Psoas muscle (tissue), 8 donors: ENCODE measurements around the gene MRPS14. TPM values are rescaled to one million over a fixed set of nuclear protein-coding genes. Genes with fewer than 3 reads are reported as not detected.

ENCODE experiments used
- ATAC-seq, 4 donors: fragments of 200-7000 bp; cut with Tn5 transposase; one replicate each; pipeline ENCODE4 v1.9.1; 2020; ENCODE audit warnings: moderate library complexity in 3 of 4, mild to moderate bottlenecking in 2 of 4
- DNase-seq, 2 donors: peaks; one replicate each; pipeline ENCODE4 v3.0.0-alpha.2; 2020
- H3K27ac ChIP-seq: fragments of 200-600 bp; one replicate; pipeline ENCODE4 v1.8.0; 2022
- H3K27me3 ChIP-seq, 3 donors: fragments of 200-600 bp in 1 of 3; one replicate each; pipeline versions ENCODE4 v1.6.1 to v1.8.0; 2013 to 2022; ENCODE audit warnings: low read length in 2 of 3, mild to moderate bottlenecking in 2 of 3, moderate library complexity in 1 of 3; ENCODE audit not compliant: insufficient read depth in 3 of 3
- H3K36me3 ChIP-seq, 2 donors: fragments of 200-600 bp in 1 of 2; one replicate each; pipeline versions ENCODE4 v1.6.1 to v1.8.0; 2013 to 2022; ENCODE audit warnings: low read depth in 1 of 2, mild to moderate bottlenecking in 1 of 2, moderate library complexity in 1 of 2; ENCODE audit not compliant: insufficient read depth in 1 of 2
- H3K4me1 ChIP-seq: fragments of 200-600 bp; one replicate; pipeline ENCODE4 v1.8.0; 2022
- H3K4me3 ChIP-seq: fragments of 200-600 bp; one replicate; pipeline ENCODE4 v1.8.0; 2022; ENCODE audit warnings: mild to moderate bottlenecking
- H3K9me3 ChIP-seq: fragments of 200-600 bp; one replicate; pipeline ENCODE4 v1.8.0; 2022
- CTCF ChIP-seq: fragments of 200-600 bp; IDR thresholded peaks from one replicate; pipeline ENCODE4 v1.8.0; 2022; ENCODE audit warnings: antibody characterized with exemption
- WGBS, 3 donors: extraction: QIAGEN DNeasy Blood & Tissue Kit; methylation state at CpG; one replicate each; pipeline versions ENCODE4 v1.1.6 to v1.1.7; 2013; 5-methylcytosine and 5-hydroxymethylcytosine counted together
- intact Hi-C, 2 donors: fragments of 100-400 bp; cut with DNase I; formaldehyde crosslinking; loops; one replicate each; pipeline versions ENCODE4 v1.11.0 to v1.14.2; 2022
- polyA plus RNA-seq, 3 donors: library from polyadenylated mRNA; stranded (reverse); fragments of 200-250 nt; gene quantifications; one replicate each; pipeline ENCODE4 v1.2.3, GENCODE V29; 2013
- total RNA-seq, 4 donors: library from RNA; stranded (reverse); fragmentation: NEBNext Ultra II Directional in 2 of 4; extraction: Animal tissue kit (Norgen Biotek cat#: 25700) in 2 of 4; gene quantifications; one replicate each; pipeline versions ENCODE4 v1.2.1 to v1.2.4, GENCODE V29; 2021 to 2023
- donor health status: healthy with polysubstance abuse.
- donor health status: DM: no; HTN: no; CAD: no; lungs with moderate emphysema.
- donor health status: Bipolar disorder and iron deficiency.
- donor health status: healthy.
- donor health status: DM: yes; HTN: yes; CAD: no.
- donor health status: DM: no; HTN: no; CAD: no.
- donor health status: DM: no; HTN: no; CAD: no.
- donor health status: DM: yes; HTN: yes; CAD: no.

The MRPS14 gene
- total and polyA plus RNA-seq, 7 donors, result 21.6 to 40.7 (median 26.0) TPM

DNA sequence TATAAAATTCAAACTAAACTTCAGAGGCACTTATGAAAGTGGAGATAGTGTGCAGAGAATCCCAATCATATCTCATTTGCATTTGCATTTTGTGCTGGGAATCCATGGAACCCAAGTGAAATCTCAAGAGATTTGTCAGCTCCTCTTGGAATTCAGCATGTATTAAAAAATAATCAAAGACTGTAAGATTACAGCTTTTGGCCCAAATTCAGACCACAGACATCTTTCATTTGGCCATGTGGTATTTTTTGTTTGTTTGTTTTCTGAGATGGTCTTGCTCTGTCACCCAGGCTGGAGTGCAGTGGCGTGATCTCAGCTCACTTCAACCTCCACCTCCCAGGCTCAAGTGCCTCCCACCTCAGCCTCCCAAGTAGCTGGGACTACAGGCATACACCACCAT is 27.3 kb downstream of the MRPS14 start:
- DNase-seq, result no peak
- ATAC-seq, result no peak
- Histone ChIP-seq H3K9me3 (no peaks in the 10 kb centered on the region), H3K27me3 (no peaks in the 10 kb centered on the region), H3K4me3 (no peak overlapping the region), H3K27ac (no peak overlapping the region), H3K4me1 (peaks cover 3% of the 10 kb centered on the region), H3K36me3 (no peaks in the 10 kb centered on the region)
- intact Hi-C loops, result loop anchor here in 1 of 2 donors (5.0 kb wide), 1 partner anchor 224 kb away; no protein-coding TSS in a partner anchor
- 88 to 100% (median 98%) methylated on average over 1 of the region's 1 CpG for WGBS, 3 donors
- no peak for TF ChIP-seq CTCF

GRCh38 chr1:174995121-174995520 is 28.1 kb downstream of the MRPS14 start:
- ATAC-seq (no peak), DNase-seq (no peak)
- Histone ChIP-seq H3K4me3 (no peak overlapping the region), H3K9me3 (no peaks in the 10 kb centered on the region), H3K27ac (no peak overlapping the region), H3K27me3 (no peaks in the 10 kb centered on the region), H3K4me1 (peaks cover under 1% of the 10 kb centered on the region), H3K36me3 (no peaks in the 10 kb centered on the region)
- intact Hi-C loops, result loop anchor here in 1 of 2 donors (5.0 kb wide), 1 partner anchor 223 kb away; no protein-coding TSS in a partner anchor
- WGBS, 3 donors, result 78 to 88% (median 84%) methylated on average over 3 of the region's 3 CpGs
- no peak for TF ChIP-seq CTCF

DNA sequence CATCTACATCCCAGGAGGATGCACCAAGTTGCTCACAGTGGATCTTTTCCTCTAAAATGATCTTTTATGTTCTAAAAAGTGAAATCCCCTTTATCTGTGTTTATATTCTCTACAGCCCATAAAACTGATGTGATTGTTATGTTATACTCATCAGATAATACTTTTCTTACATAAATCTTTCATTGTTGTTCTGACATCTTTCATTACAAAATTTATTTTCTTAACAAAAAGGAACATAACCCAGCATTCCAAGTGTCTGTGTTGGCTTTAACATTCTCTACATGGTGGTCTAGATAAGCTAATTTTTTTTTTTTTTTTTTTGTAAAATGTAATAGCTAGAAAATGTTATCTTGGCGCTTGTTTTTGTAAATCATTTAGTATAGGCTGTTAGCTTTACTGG is 31.8 kb downstream of the MRPS14 start:
- WGBS, 3 donors, result 97% methylated on average over 1 of the region's 1 CpG
- Histone ChIP-seq H3K36me3 (no peaks in the 10 kb centered on the region), H3K27ac (no peak overlapping the region), H3K4me3 (no peak overlapping the region), H3K27me3 (no peaks in the 10 kb centered on the region), H3K4me1 (peaks cover 4% of the 10 kb centered on the region), H3K9me3 (no peaks in the 10 kb centered on the region)
- no peak for ATAC-seq
- DNase-seq, result no peak
- no peak for TF ChIP-seq CTCF
- intact Hi-C loops, result no loop called here

DNA sequence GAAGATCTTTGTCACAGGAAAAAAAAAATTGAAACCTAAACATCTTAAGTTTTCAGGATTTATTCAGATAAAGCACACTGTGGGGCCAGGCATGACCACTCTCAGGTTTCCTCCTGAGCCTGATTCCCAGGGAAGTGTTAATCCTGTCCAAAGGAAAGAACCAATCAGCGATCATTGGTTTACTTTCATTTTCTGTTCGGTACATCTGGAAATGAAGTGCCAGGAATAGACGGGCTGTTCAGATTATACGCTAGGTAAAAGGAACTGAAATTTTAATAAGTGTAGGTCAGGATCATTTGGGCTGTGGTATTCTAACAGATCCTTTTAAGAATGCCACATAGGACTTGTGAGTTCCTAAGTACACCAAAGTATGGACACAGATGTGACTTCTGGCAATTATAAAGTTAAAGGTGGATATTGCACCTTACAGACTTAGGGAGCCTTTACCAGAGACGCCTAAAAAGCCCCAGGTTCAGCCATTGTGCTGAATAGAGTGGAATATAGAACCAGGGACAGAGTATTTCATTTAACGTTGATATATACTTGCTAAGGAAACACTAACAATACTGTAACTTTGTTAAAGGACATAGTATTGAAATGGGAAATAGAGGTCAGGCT is 32.7 kb downstream of the MRPS14 start:
- no peaks in the 10 kb centered on the region for H3K27me3 ChIP-seq
- peak overlapping the region; percentile 72 for H3K27ac ChIP-seq
- TF ChIP-seq CTCF, result no peak
- peak overlapping the region; percentile 73 for H3K4me3 ChIP-seq
- WGBS, 3 donors, result 19 to 26% (median 24%) methylated on average over 6 of the region's 6 CpGs
- no peaks in the 10 kb centered on the region for H3K9me3 ChIP-seq
- H3K36me3 ChIP-seq, result no peaks in the 10 kb centered on the region
- DNase-seq (no peak), ATAC-seq (peak; percentile 78 to 93 (median 86))
- H3K4me1 ChIP-seq, result peaks cover 4% of the 10 kb centered on the region
- intact Hi-C loops, result no loop called here
